HG02943 (cell line): Measurements from ENCODE around the gene HBE1.
"Not testable (repeated sequence)": the region's sequence is repeated elsewhere in the genome, so short reads cannot be mapped to it uniquely, and the experiment has no call there.

Experiments
- ATAC-seq: cut with Tn5 transposase; IDR thresholded peaks from one replicate; pipeline ENCODE4 v1.9.1; 2021; ENCODE audit warnings: mild to moderate bottlenecking, low read depth, moderate library complexity; ENCODE audit not compliant: unreplicated experiment

HBE1 gene

GRCh38 chr11:5269715-5270147, at the start of gene HBE1:
HBE1 (minus strand) TSS chr11:5269945; CDS start chr11:5269890, 55 bp downstream.
- no peak for ATAC-seq

DNA sequence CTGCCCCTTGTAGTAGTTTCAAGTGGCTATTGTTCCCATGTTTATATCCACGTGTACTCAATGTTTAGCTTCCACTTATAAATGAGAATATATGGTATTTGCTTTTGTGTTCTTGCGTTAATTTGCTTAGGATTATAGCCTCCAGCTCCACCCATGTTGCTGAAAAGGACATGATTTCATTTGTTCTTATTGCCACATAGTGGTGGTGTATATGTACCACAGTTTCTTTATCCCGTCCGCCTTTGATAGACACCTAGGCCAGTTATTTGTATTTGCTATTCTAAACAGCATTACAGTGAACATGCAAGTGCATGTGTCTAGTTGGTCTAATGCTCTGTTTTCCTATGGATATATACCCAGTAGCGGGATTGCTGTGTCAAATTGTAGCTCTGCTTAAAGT, 47.5 kb upstream of the HBE1 start:
- no peak for ATAC-seq

DNA sequence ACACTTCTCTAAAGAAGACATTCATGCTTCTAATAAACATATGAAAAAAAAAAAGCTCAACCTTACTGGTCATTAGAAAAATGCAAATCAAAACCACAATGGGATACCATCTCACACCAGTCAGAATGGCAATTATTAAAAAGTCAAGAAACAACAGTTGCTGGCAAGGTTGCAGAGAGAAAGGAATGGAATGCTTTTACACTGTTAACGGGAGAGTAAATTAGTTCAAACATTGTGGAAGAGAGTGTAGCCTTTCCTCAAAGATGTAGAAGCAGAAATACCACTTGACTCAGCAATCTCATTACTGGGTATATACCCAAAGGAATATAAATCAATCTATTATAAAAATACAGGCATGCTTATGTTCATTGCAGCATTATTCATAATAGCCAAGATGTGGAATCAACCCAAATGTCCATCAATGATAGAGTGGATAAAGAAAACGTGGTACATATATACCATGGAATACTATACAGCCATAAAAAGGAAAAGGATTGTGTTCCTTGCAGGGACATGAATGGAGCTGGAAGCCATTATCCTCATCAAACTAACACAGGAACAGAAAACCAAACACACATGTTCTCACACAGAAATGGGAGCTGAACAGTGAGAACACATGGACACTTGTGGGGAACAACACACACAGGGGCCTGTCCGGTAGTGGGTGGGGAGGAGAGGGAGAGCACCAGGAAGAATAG, 43.7 kb upstream of the HBE1 start:
- ATAC-seq: not testable (repeated sequence)

DNA sequence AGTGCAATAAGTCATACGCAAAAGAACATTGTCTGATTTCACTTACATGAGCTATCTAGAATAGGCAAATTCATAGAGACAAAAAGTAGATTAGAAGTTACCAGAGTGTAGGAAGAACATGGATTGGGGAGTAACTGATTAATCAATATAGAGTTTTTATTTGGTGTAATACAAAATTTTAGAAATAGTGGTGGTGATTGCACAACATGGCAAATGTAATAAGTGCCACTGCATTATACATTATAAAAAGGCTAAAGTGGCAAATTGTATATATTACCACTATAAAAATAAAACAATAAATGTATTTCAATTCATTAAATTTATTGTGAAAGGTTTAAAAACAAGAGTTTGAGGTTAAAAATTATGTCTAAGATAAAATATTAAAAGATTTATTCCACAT, 40.7 kb upstream of the HBE1 start:
- ATAC-seq: no peak

GRCh38 chr11:5307256-5308019, 37.7 kb upstream of the HBE1 start:
- no peak for ATAC-seq

DNA sequence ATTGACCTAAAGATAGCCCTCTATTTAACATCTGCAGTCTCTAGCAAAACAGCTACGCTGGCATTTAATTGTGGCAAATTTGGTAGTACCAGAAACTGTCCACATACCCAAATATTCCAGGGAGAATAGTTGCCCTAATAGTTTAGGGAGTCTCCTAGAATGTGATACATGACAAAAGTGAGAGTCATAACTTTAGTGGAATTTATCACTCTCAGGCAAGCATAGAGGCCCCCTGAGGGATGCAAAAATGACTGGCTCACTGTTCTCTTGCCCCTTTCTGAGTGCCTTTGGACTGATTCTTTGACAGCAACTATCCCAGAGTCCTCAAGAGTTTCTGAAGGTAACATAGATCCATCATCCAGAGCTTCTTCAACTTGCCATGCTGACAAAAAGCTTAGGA, 34.3 kb upstream of the HBE1 start:
- ATAC-seq: no peak

DNA sequence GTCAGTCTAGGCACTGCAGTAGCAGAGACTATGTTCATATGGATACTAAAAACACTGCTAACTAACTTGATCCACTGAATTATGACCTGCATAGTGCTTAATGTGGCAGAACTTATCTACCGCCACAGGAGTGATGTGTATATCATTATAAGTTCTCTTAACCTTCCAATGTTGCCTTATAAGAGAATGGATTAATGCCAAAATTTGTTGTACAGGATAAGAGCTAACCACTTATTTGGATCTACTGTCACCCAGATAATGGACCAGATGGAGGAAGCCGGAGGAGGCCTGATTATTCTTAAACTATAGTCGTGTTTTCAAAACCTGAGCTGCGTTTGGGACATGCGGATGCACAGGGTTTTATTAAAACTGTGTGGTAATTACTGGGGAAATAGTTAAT, 33.9 kb upstream of the HBE1 start:
- no peak for ATAC-seq

DNA sequence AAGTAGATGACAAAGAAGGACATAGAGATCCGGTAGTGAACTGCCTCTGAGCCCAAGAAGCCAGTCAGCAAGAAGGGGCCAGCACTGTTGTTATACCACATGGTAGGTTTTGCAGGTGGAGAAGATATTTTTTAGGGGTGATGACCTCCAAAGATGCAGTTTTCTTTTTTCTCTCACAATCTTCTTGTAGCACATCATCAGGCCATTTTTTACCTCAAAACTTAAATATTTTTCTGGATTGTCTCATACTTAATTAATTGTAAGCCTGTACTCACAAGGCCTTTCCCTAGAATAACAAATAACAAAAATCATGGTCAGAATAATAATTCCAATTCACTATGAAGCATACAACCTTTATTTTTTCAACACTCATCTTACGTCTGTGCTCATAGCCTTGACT, 32.1 kb upstream of the HBE1 start, which contains the start of gene OR51B4:
Gene OR51B4 (minus strand): TSS at position 101 of the 400 bp plus-strand sequence. CDS start 0 bp downstream, at position 101.
- no peak for ATAC-seq

DNA sequence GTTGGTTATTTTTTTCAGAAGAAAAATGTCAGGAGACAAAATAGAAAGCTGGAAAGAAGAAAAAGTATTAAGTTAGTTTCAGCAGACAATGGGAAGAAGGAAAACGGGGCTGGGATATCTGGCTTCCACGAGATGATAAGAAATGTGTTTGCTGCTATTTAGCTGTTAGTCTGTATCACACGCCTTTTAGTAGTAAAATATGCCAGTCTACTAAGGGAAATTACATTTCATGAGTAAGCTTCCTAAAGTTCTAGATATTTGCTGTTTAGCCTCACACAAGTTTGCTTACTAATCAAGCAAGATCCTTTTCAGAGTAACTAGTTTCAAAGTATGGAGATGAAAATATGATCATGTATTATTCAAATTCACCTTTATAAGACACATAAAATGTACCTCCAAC, 30.5 kb upstream of the HBE1 start:
- no peak for ATAC-seq

DNA sequence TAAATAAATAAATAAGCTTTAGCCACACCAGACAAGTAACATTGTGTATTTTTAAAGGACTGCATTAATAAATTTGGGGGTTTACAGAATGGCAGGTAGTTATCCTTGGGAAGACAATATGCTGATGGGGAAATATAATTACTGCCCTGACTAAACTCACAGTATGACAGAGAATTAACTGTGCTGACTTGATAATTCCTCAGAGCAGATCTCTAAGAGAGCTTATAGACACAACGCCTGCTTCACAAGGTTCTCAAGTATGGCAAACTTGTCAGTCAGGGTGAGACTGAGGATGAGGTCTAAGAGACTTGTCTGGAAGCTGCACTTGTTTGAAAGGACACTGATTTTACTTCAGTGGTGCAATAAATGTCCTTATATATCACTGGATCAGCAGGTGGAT, 28.7 kb upstream of the HBE1 start:
- no peak for ATAC-seq

GRCh38 chr11:5297721-5298323, 28.1 kb upstream of the HBE1 start:
- ATAC-seq: no peak

DNA sequence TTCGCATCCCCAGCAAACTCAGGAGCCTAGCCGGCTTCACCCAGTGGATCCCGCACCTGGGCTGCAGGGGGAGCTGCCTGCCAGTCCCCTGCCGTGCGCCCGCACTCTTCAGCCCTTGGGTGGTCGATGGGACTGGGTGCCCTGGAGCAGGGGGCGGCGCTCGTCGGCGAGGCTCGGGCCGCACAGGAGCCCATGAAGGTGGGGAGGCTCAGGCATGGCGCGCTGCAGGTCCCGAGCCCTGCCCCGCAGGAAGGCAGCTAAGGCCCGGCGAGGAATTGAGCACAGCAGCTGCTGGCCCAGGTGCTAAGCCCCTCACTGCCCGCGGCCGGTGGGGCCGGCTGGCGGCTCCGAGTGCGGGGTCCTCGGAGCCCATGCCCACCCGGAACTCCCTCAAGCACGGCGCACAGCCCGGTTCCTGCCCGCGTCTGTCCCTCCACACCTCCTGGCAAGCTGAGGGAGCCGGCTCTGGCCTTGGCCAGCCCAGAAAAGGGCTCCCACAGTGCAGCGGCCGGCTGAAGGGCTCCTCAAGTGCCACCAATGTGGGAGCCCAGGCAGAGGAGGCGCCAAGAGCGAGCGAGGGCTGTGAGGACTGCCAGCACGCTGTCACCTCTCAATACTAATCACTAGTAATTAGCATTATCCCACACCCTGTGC, 24.7 kb upstream of the HBE1 start:
- not testable (repeated sequence) for ATAC-seq

DNA sequence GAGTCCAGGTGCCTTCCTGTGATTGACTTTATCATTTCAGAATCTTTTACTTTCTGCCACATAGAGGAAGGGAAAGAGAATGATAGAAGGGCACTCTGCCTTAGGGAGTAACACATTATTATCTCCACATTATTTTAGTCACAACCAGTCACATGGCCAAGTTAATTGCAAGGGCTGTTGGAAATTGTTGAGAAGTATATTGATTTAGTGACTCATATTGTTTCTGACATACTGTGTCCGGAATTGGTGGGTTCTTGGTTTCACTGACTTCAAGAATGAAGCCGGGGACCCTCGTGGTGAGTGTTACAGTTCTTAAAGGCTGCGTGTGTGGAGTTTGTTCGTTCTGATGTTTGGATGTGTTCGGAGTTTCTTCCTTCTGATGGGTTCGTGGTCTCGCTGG, 23.3 kb upstream of the HBE1 start:
- ATAC-seq: no peak

DNA sequence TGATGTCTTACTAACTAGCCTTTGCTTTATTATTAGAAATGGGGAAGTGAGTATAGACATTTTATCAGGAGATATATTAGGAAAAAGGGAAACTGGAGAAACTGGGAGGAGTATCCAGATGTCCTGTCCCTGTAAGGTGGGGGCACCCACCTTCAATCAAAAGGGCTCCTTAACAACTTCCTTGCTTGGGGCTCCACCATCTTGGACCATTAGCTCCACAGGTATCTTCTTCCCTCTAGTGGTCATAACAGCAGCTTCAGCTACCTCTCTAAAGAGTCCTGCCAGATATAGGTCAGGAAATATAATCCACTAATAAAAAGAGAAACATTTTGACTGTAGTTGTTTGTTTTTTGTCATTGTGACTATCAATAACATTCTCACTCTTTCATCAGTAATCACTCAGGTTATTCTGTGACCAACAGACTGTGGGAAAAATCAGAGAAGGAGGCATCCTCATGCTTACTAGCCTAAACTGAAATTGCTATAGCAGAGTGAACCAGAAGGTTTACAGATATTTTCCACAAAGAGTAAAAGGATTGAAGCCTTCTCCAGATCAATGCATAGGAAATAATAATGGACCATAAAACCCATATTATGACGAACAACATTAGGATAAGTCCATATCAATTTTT, 21.6 kb upstream of the HBE1 start:
- ATAC-seq: peak; percentile 90

DNA sequence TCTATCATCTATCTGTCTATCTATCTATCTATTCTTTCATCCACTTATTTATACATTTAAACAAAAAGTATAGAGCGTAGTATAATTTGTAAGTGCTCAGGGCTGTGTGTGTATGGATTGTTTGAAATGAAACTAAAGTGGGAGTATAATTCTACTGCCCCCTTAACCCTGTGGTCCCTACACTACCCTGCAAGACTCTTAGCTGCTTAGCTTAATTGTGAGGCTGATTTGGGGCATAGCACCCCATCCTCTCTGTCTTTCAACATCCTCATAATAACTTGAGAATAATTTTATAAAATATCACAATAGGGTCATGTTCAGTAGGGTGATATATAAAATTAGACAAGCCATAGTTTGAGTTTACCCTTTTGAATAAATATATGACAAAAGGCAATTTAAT, 20.4 kb upstream of the HBE1 start:
- ATAC-seq: no peak

DNA sequence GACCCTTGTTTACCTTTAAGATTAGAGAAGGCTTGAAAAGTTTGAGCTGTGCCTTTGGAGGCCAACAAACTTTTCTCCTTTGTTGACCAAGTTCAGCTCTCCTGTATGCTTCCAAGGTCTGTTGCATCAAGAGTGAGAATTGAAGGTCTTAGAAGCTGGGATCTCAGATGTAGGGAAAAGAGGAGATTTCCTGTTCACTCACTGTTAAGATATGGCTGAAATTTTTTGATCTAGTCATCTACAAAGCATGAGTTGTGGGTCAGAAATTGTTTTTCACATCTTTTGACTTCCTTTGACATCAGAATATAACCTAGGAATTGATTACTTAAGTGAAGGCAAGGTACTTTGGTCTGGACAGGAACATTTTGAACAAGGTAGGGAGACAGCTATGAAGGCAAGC, 20.0 kb upstream of the HBE1 start:
- no peak for ATAC-seq

GRCh38 chr11:5288906-5289550, 19.3 kb upstream of the HBE1 start:
- ATAC-seq: no peak

GRCh38 chr11:5288108-5288905, 18.6 kb upstream of the HBE1 start:
- ATAC-seq: no peak

DNA sequence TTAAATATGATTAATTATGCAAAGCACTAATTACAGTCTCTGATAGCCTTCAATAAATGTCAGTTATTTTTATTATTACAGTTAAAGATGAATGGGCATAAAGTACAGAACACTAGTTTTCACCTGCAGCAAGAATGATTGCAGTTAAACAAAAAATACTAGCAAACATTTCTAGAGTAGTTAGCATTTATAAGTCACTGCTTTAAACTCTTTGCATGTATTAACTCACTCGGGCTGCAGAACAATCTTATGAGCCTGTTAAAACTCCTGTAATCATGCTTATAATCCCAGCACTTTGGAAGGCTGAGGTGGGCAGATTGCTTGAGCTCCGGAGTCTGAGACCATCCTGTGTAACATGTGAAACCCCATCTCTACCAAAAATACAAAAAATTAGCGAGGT, 17.2 kb upstream of the HBE1 start:
- no peak for ATAC-seq
